H9 (cell line): ENCODE data around the gene RPL22. TPM values are rescaled to one million over a fixed set of nuclear protein-coding genes. Genes with fewer than 3 reads are reported as not detected.

Experiments used
- DNase-seq: peaks from one replicate; pipeline ENCODE4 v3.0.0-alpha.2; 2017
- H2AFZ ChIP-seq: one replicate; pipeline ENCODE4 v1.6.1; 2013; ENCODE audit warnings: mild to moderate bottlenecking, low read length, control low read depth, moderate library complexity
- H2AK5ac ChIP-seq: 2 replicates; pipeline ENCODE4 v1.6.1; 2013; ENCODE audit warnings: low read length, control low read depth, mixed read lengths; ENCODE audit not compliant: insufficient read length
- H2BK120ac ChIP-seq: one replicate; pipeline ENCODE4 v1.6.1; 2013; ENCODE audit warnings: low read depth, mild to moderate bottlenecking, low read length, control low read depth, inconsistent platforms; ENCODE audit not compliant: poor library complexity, severe bottlenecking
- H2BK12ac ChIP-seq: 2 replicates; pipeline ENCODE4 v1.6.1; 2013; ENCODE audit warnings: low read length, control low read depth, mixed read lengths, low read depth; ENCODE audit not compliant: insufficient read length
- H2BK15ac ChIP-seq: 2 replicates; pipeline ENCODE4 v1.6.1; 2013; ENCODE audit warnings: low read depth, low read length, control low read depth
- H2BK20ac ChIP-seq: one replicate; pipeline ENCODE4 v1.6.1; 2013; ENCODE audit warnings: low read depth, mild to moderate bottlenecking, low read length, control low read depth, inconsistent platforms; ENCODE audit not compliant: poor library complexity, severe bottlenecking
- H2BK5ac ChIP-seq: 2 replicates; pipeline ENCODE4 v1.6.1; 2013; ENCODE audit warnings: low read length, control low read depth, mixed read lengths; ENCODE audit not compliant: insufficient read length
- H3K14ac ChIP-seq: 2 replicates; pipeline ENCODE4 v1.6.1; 2013; ENCODE audit warnings: low read length, control low read depth; ENCODE audit not compliant: insufficient read depth
- H3K18ac ChIP-seq: 2 replicates; pipeline ENCODE4 v1.6.1; 2013; ENCODE audit warnings: low read depth, mild to moderate bottlenecking, mixed read lengths, low read length, control low read depth; ENCODE audit not compliant: insufficient read length
- H3K23ac ChIP-seq: 2 replicates; pipeline ENCODE4 v1.6.1; 2013; ENCODE audit warnings: low read length, control low read depth, mixed read lengths, low read depth; ENCODE audit not compliant: insufficient read length
- H3K23me2 ChIP-seq: 2 replicates; pipeline ENCODE4 v1.6.1; 2013; ENCODE audit warnings: low read depth, mild to moderate bottlenecking, mixed read lengths, low read length, control low read depth; ENCODE audit not compliant: insufficient read length, poor library complexity, severe bottlenecking
- H3K27ac ChIP-seq: 2 replicates; pipeline ENCODE4 v1.5.1; 2013; ENCODE audit warnings: low read length, control low read depth, mixed read lengths, low read depth; ENCODE audit not compliant: insufficient read length
- H3K27me3 ChIP-seq: 2 replicates; pipeline ENCODE4 v1.6.1; 2013; ENCODE audit warnings: low read length, control low read depth, inconsistent platforms; ENCODE audit not compliant: insufficient read depth
- H3K4ac ChIP-seq: 2 replicates; pipeline ENCODE4 v1.6.1; 2013; ENCODE audit warnings: low read depth, mild to moderate bottlenecking, control low read depth, inconsistent platforms, low read length, moderate library complexity
- H3K4me1 ChIP-seq: 2 replicates; pipeline ENCODE4 v1.6.1; 2013; ENCODE audit warnings: low read length, control low read depth, inconsistent platforms; ENCODE audit not compliant: insufficient read depth
- H3K4me2 ChIP-seq: 2 replicates; pipeline ENCODE4 v1.6.1; 2013; ENCODE audit warnings: low read length, control low read depth, mixed read lengths; ENCODE audit not compliant: insufficient read length, insufficient read depth
- H3K56ac ChIP-seq: 2 replicates; pipeline ENCODE4 v1.6.1; 2013; ENCODE audit warnings: low read depth, mild to moderate bottlenecking, mixed read lengths, low read length, control low read depth; ENCODE audit not compliant: insufficient read length
- H3K79me1 ChIP-seq: 2 replicates; pipeline ENCODE4 v1.6.1; 2013; ENCODE audit warnings: low read depth, mild to moderate bottlenecking, moderate library complexity, low read length, control low read depth, inconsistent platforms; ENCODE audit not compliant: insufficient read depth, poor library complexity, severe bottlenecking
- H3K79me2 ChIP-seq: 2 replicates; pipeline ENCODE4 v1.6.1; 2013; ENCODE audit warnings: low read length, control low read depth, inconsistent platforms; ENCODE audit not compliant: insufficient read depth
- H3K9ac ChIP-seq: 2 replicates; pipeline ENCODE4 v1.6.1; 2013; ENCODE audit warnings: low read length, control low read depth, mixed read lengths; ENCODE audit not compliant: insufficient read length; ENCODE audit errors: extremely low read depth
- H3K9me3 ChIP-seq: one replicate; pipeline ENCODE4 v1.6.1; 2013; ENCODE audit warnings: low read depth, low read length, inconsistent platforms; ENCODE audit not compliant: control insufficient read depth
- H3T11ph ChIP-seq: one replicate; pipeline ENCODE4 v1.6.1; 2013; ENCODE audit warnings: mild to moderate bottlenecking, low read length, control low read depth, inconsistent platforms
- H4K20me1 ChIP-seq: one replicate; pipeline ENCODE4 v1.6.1; 2013; ENCODE audit not compliant: control insufficient read depth, insufficient read length, insufficient read depth
- H4K5ac ChIP-seq: 2 replicates; pipeline ENCODE4 v1.6.1; 2013; ENCODE audit warnings: low read depth, mild to moderate bottlenecking, mixed read lengths, low read length, control low read depth; ENCODE audit not compliant: insufficient read length
- H4K8ac ChIP-seq: replicated peaks from 2 replicates; pipeline ENCODE4 v1.6.1; 2013; ENCODE audit warnings: low read length, control low read depth, mixed read lengths, low read depth; ENCODE audit not compliant: insufficient read length
- H4K91ac ChIP-seq: 2 replicates; pipeline ENCODE4 v1.6.1; 2013; ENCODE audit warnings: low read depth, mild to moderate bottlenecking, moderate library complexity, mixed read lengths, low read length, control low read depth; ENCODE audit not compliant: insufficient read length
- H3K27ac Mint-ChIP-seq, 3 experiments: 2 replicates in 2 of 3; 3 replicates in 1 of 3; pipeline ENCODE4 v1.8.0; 2020 to 2021; ENCODE audit warnings: mixed read lengths in 3 of 3, mild to moderate bottlenecking in 1 of 3, moderate library complexity in 1 of 3
- H3K27me3 Mint-ChIP-seq: 2 replicates; pipeline ENCODE4 v1.8.0; 2021; ENCODE audit warnings: low read depth, mild to moderate bottlenecking, moderate library complexity, mixed read lengths
- H3K36me3 Mint-ChIP-seq, 3 experiments: 2 replicates in 2 of 3; 3 replicates in 1 of 3; pipeline ENCODE4 v1.8.0; 2020 to 2021; ENCODE audit warnings: low read depth in 3 of 3, mixed read lengths in 3 of 3; ENCODE audit not compliant: insufficient read depth in 1 of 3
- H3K4me1 Mint-ChIP-seq, 2 experiments: 2 replicates each; pipeline ENCODE4 v1.8.0; 2020; ENCODE audit warnings: mixed read lengths in 2 of 2
- H3K4me3 Mint-ChIP-seq, 2 experiments: 2 replicates in 1 of 2; 3 replicates in 1 of 2; pipeline ENCODE4 v1.8.0; 2020 to 2021; ENCODE audit warnings: mild to moderate bottlenecking in 2 of 2, mixed read lengths in 2 of 2, moderate library complexity in 1 of 2
- H3K9me3 Mint-ChIP-seq, 2 experiments: 2 replicates in 1 of 2; 3 replicates in 1 of 2; pipeline ENCODE4 v1.8.0; 2020; ENCODE audit warnings: mild to moderate bottlenecking in 2 of 2, mixed read lengths in 2 of 2, moderate library complexity in 1 of 2
- CTCF ChIP-seq: fragments of 200-600 bp; sonication (generic); conservative IDR thresholded peaks from 3 replicates; pipeline ENCODE4 v1.8.0; 2021; ENCODE audit warnings: antibody characterized with exemption, mild to moderate bottlenecking
- WGBS: extraction: QIAGEN DNeasy Blood & Tissue Kit; methylation state at CpG from one replicate; pipeline ENCODE4 v1.1.7; 2013; ENCODE audit warnings: missing lambda C conversion rate, low lambda C conversion rate, mixed read lengths; ENCODE audit not compliant: insufficient read length; ENCODE audit errors: extremely low coverage; 5-methylcytosine and 5-hydroxymethylcytosine counted together
- total RNA-seq: library from RNA; stranded (reverse); gene quantifications from 2 replicates; pipeline ENCODE4 v1.2.1, GENCODE V29; 2021

RPL22 gene
- total RNA-seq, 1 experiment from 2014 or later, result 582 TPM

- no peak overlapping the region for H3K4me3 Mint-ChIP-seq
Measured at GRCh38 chr1:6152882-6153281, 46.5 kb downstream of the RPL22 start.

More at GRCh38 chr1:6152882-6153281, 46.5 kb downstream of the RPL22 start:
- peaks cover 12% of the 10 kb centered on the region for H3K23me2 ChIP-seq
- no peak overlapping the region for H3K18ac ChIP-seq
- Mint-ChIP-seq H3K9me3 (no peaks in the 10 kb centered on the region), H3K27ac (no peak overlapping the region), H3K36me3 (no peaks in the 10 kb centered on the region), H3K4me1 (peaks cover 8 to 9% of the 10 kb centered on the region in 2 experiments), H3K27me3 (peaks cover 12% of the 10 kb centered on the region)
- H2AFZ ChIP-seq, result no peak overlapping the region
- H4K5ac ChIP-seq, result no peak overlapping the region
- no peaks in the 10 kb centered on the region for H4K20me1 ChIP-seq
- H3K27me3 ChIP-seq, result peaks cover 9% of the 10 kb centered on the region; the same call in 1 of the 2 replicates
- H2BK5ac ChIP-seq, result no peak overlapping the region
- no peaks in the 10 kb centered on the region for H3K4me1 ChIP-seq
- H3T11ph ChIP-seq, result no peak overlapping the region
- no peak overlapping the region; the same call in 1 of the 2 replicates for H3K14ac ChIP-seq
- WGBS, result no CpG with 5 or more reads among the region's 7 CpGs
- no peaks in the 10 kb centered on the region for H3K79me1 ChIP-seq
- H3K4me2 ChIP-seq, result no peak overlapping the region
- no peak overlapping the region for H2BK120ac ChIP-seq
- H3K4ac ChIP-seq, result no peak overlapping the region
- H2BK12ac ChIP-seq, result no peak overlapping the region
- H3K56ac ChIP-seq, result no peak overlapping the region
- H2BK15ac ChIP-seq, result no peak overlapping the region
- DNase-seq, result no peak
- H2BK20ac ChIP-seq, result no peak overlapping the region
- H3K79me2 ChIP-seq, result no peaks in the 10 kb centered on the region
- H3K9ac ChIP-seq, result no peak overlapping the region
- H4K8ac ChIP-seq, result no peak overlapping the region
- H2AK5ac ChIP-seq, result no peak overlapping the region
- H3K9me3 ChIP-seq, result no peaks in the 10 kb centered on the region
- H3K27ac ChIP-seq, result no peak overlapping the region
- no peak overlapping the region for H4K91ac ChIP-seq
- TF ChIP-seq CTCF, result no peak
- H3K23ac ChIP-seq, result no peak overlapping the region
